PC-3 (cell line): ENCODE data around the gene EGFLAM. TPM values are rescaled to one million over a fixed set of nuclear protein-coding genes. Genes with fewer than 3 reads are reported as not detected.

Experiments
- ATAC-seq: fragments of 200-7000 bp; cut with Tn5 transposase; 2 replicates; pipeline ENCODE4 v1.9.1; 2020; ENCODE audit warnings: mild to moderate bottlenecking, moderate library complexity
- BruUV-seq: library from RNA; stranded (reverse); fragments of 400-500 nt; replicated peaks from 2 replicates; lab custom pipeline; 2021; lab: Mats Ljungman, UMichigan
- CTCF ChIA-PET: fragments of 300-600 bp; sonication (Branson Sonifier 250); formaldehyde crosslinking; loops from one replicate; lab custom pipeline; 2022; ENCODE audit warnings: antibody characterized with exemption; lab: Charles Lee
- POLR2A ChIA-PET: fragments of 300-600 bp; sonication (Branson Sonifier 250); formaldehyde crosslinking; loops from one replicate; lab custom pipeline; 2022; ENCODE audit warnings: antibody characterized with exemption; ENCODE audit not compliant: unreplicated experiment; lab: Charles Lee
- DNase-seq: peaks from one replicate; pipeline ENCODE4 v3.0.0-alpha.2; 2015
- H2AFZ ChIP-seq: fragments of 300-600 bp; sonication (generic); 2 replicates; pipeline ENCODE4 v1.6.0; 2016; ENCODE audit warnings: antibody characterized with exemption, low read length
- H3F3A ChIP-seq: fragments of 300-600 bp; sonication (generic); one replicate; pipeline ENCODE4 v1.6.0; 2017; ENCODE audit warnings: antibody characterized with exemption, low read length, control low read depth, mild to moderate bottlenecking; ENCODE audit not compliant: unreplicated experiment
- H3K27ac ChIP-seq: fragments of 300-600 bp; sonication (generic); 2 replicates; pipeline ENCODE4 v1.5.1; 2016; ENCODE audit warnings: mild to moderate bottlenecking, low read length
- H3K27me3 ChIP-seq: fragments of 300-600 bp; sonication (generic); 2 replicates; pipeline ENCODE4 v1.6.1; 2016; ENCODE audit warnings: low read length, mixed read lengths
- H3K36me3 ChIP-seq: fragments of 300-600 bp; sonication (generic); 2 replicates; pipeline ENCODE4 v1.6.1; 2016; ENCODE audit warnings: low read depth, mixed run types, low read length, mixed read lengths
- H3K4me1 ChIP-seq: fragments of 300-600 bp; sonication (generic); 2 replicates; pipeline ENCODE4 v1.5.1; 2016; ENCODE audit warnings: low read length; ENCODE audit not compliant: insufficient read depth
- H3K4me2 ChIP-seq: fragments of 300-600 bp; sonication (generic); 2 replicates; pipeline ENCODE4 v1.6.0; 2016; ENCODE audit warnings: low read length
- H3K4me3 ChIP-seq: fragments of 300-600 bp; sonication (generic); 2 replicates; pipeline ENCODE4 v1.5.1; 2016; ENCODE audit warnings: mild to moderate bottlenecking, low read length, mixed read lengths
- H3K79me2 ChIP-seq: fragments of 300-600 bp; sonication (generic); 2 replicates; pipeline ENCODE4 v1.6.1; 2017; ENCODE audit warnings: low read length, mixed read lengths
- H3K9ac ChIP-seq: fragments of 300-600 bp; sonication (generic); 2 replicates; pipeline ENCODE4 v1.6.0; 2016; ENCODE audit warnings: mild to moderate bottlenecking, low read length
- H3K9me2 ChIP-seq: fragments of 300-600 bp; sonication (generic); replicated peaks from 2 replicates; pipeline ENCODE4 v1.6.1; 2016; ENCODE audit warnings: mixed run types, low read length, mixed read lengths
- H3K9me3 ChIP-seq: fragments of 300-600 bp; sonication (generic); 2 replicates; pipeline ENCODE4 v1.6.1; 2016; ENCODE audit warnings: low read length, mixed read lengths
- H4K20me1 ChIP-seq: fragments of 300-600 bp; sonication (generic); 2 replicates; pipeline ENCODE4 v1.6.1; 2016; ENCODE audit warnings: low read length, mixed read lengths
- CTCF ChIP-seq: fragments of 300-600 bp; sonication (generic); conservative IDR thresholded peaks from 2 replicates; pipeline ENCODE4 v1.5.1; 2017; ENCODE audit warnings: antibody characterized with exemption, low read depth, mild to moderate bottlenecking, low read length
- EZH2 ChIP-seq: fragments of 300-600 bp; sonication (generic); IDR thresholded peaks from one replicate; pipeline ENCODE4 v1.6.1; 2017; ENCODE audit warnings: antibody characterized with exemption, mild to moderate bottlenecking, low read length; ENCODE audit not compliant: unreplicated experiment
- EZH2phosphoT487 ChIP-seq: fragments of 300-600 bp; sonication (generic); IDR thresholded peaks from 2 replicates; pipeline ENCODE4 v1.6.1; 2018; ENCODE audit warnings: mild to moderate bottlenecking, antibody characterized with exemption, low read length, borderline replicate concordance
- intact Hi-C: fragments of 100-400 bp; cut with micrococcal nuclease; formaldehyde crosslinking; loops from 2 replicates; pipeline ENCODE4 v1.9.0; 2023
- total RNA-seq: library from RNA; depleted of rRNA; stranded (reverse); fragments of >200 nt; gene quantifications from 2 replicates; pipeline ENCODE4 v1.2.3, GENCODE V29; 2014

EGFLAM gene
- total RNA-seq, 1 experiment from 2014 or later: not detected

- H3K9me3 ChIP-seq: no peaks in the 10 kb centered on the region
- no peak overlapping the region for H3K9ac ChIP-seq
- peak; percentile 99 for TF ChIP-seq CTCF
- no peak for TF ChIP-seq EZH2phosphoT487
- H3K27me3 ChIP-seq: no peaks in the 10 kb centered on the region
- ChIA-PET CTCF (interaction anchor here (0.5 to 1.8 kb wide), 35 partner anchors 13 to 552 kb away, joined by 3 to 114 read pairs (median 5); partner anchors contain the start of gene LIFR), POLR2A (interaction anchor here (0.6 kb wide), 3 partner anchors 68 to 366 kb away, joined by 3 read pairs; no protein-coding TSS in a partner anchor)
- H4K20me1 ChIP-seq: no peaks in the 10 kb centered on the region
- H3K4me1 ChIP-seq: no peaks in the 10 kb centered on the region
- no peak overlapping the region for H2AFZ ChIP-seq
- H3K79me2 ChIP-seq: no peaks in the 10 kb centered on the region
- DNase-seq: peak; percentile 98
- H3K36me3 ChIP-seq: no peaks in the 10 kb centered on the region
- H3K4me2 ChIP-seq: no peak overlapping the region
- BruUV-seq: no TSS peak
- ATAC-seq: peak; percentile 99
- H3K27ac ChIP-seq: no peak overlapping the region
- no peak overlapping the region for H3K4me3 ChIP-seq
- H3F3A ChIP-seq: no peaks in the 10 kb centered on the region
- intact Hi-C loops: loop anchor here (1.0 to 5.0 kb wide), 6 partner anchors 56 to 481 kb away; no protein-coding TSS in a partner anchor
- H3K9me2 ChIP-seq: no peaks in the 10 kb centered on the region
Measured at GRCh38 chr5:38441453-38442246, 183.3 kb downstream of the EGFLAM start.

GRCh38 chr5:38442247-38442573, 183.9 kb downstream of the EGFLAM start:
- POLR2A ChIA-PET: interaction anchor here (0.6 kb wide), 2 partner anchors 67 to 366 kb away, joined by 3 read pairs; no protein-coding TSS in a partner anchor
- no peaks in the 10 kb centered on the region for H3K9me3 ChIP-seq
- ATAC-seq (no peak), DNase-seq (no peak)
- H4K20me1 ChIP-seq: no peaks in the 10 kb centered on the region
- H3K4me1 ChIP-seq: no peaks in the 10 kb centered on the region
- H3K36me3 ChIP-seq: no peaks in the 10 kb centered on the region
- no peak overlapping the region for H3K9ac ChIP-seq
- no peaks in the 10 kb centered on the region for H3K27me3 ChIP-seq
- H3K9me2 ChIP-seq: no peaks in the 10 kb centered on the region
- no peak overlapping the region for H2AFZ ChIP-seq
- BruUV-seq: no TSS peak
- no peaks in the 10 kb centered on the region for H3K79me2 ChIP-seq
- intact Hi-C loops: loop anchor here (5.0 kb wide), 3 partner anchors 55 to 290 kb away; no protein-coding TSS in a partner anchor
- CTCF ChIA-PET: interaction anchor here (0.5 to 1.8 kb wide), 35 partner anchors 13 to 552 kb away, joined by 3 to 114 read pairs (median 5); partner anchors contain the start of gene LIFR
- no peaks in the 10 kb centered on the region for H3F3A ChIP-seq
- H3K4me2 ChIP-seq: no peak overlapping the region
- H3K4me3 ChIP-seq: no peak overlapping the region
- H3K27ac ChIP-seq: no peak overlapping the region
- TF ChIP-seq CTCF: no peak
- no peak for TF ChIP-seq EZH2
- TF ChIP-seq EZH2phosphoT487: no peak

- ChIA-PET POLR2A (no interaction called here), CTCF (interaction anchor here (1.1 to 1.3 kb wide), 3 partner anchors 23 to 365 kb away, joined by 3 to 13 read pairs (median 9); no protein-coding TSS in a partner anchor)
- TF ChIP-seq EZH2phosphoT487 (no peak), CTCF (peak; percentile 72)
- no peak overlapping the region for H3K4me2 ChIP-seq
- no peaks in the 10 kb centered on the region for H3K36me3 ChIP-seq
- no peaks in the 10 kb centered on the region for H3K9me2 ChIP-seq
- no peaks in the 10 kb centered on the region for H3K27me3 ChIP-seq
- no TSS peak for BruUV-seq
- peak; percentile 68 for DNase-seq
- no peaks in the 10 kb centered on the region for H3K9me3 ChIP-seq
- no peak overlapping the region for H3K4me3 ChIP-seq
- no peaks in the 10 kb centered on the region for H4K20me1 ChIP-seq
- intact Hi-C loops: loop anchor here (5.0 kb wide), 3 partner anchors 54 to 289 kb away; no protein-coding TSS in a partner anchor
- no peak overlapping the region for H3K9ac ChIP-seq
- H3F3A ChIP-seq: no peaks in the 10 kb centered on the region
- no peaks in the 10 kb centered on the region for H3K4me1 ChIP-seq
- H2AFZ ChIP-seq: no peak overlapping the region
- ATAC-seq: peak; percentile 71
- H3K27ac ChIP-seq: no peak overlapping the region
- H3K79me2 ChIP-seq: no peaks in the 10 kb centered on the region
Measured at GRCh38 chr5:38443390-38443789, 185.0 kb downstream of the EGFLAM start.
